Mesothelial cell of epicardium (in vitro differentiated cells): Measurements from ENCODE around the gene MCM8. TPM values are rescaled to one million over a fixed set of nuclear protein-coding genes. Genes with fewer than 3 reads are reported as not detected.

Source experiments
- DNase-seq, 2 experiments: peaks; one replicate each; pipeline ENCODE4 v3.0.0; 2021; ENCODE audit warnings: low spot score in 2 of 2; ENCODE audit not compliant: unreplicated experiment in 2 of 2
- H3K27ac Mint-ChIP-seq: 2 replicates; pipeline ENCODE4 v1.8.0; 2021; ENCODE audit warnings: mixed read lengths
- H3K27me3 Mint-ChIP-seq: 2 replicates; pipeline ENCODE4 v1.8.0; 2021; ENCODE audit warnings: low read depth, mixed read lengths
- H3K36me3 Mint-ChIP-seq: 2 replicates; pipeline ENCODE4 v1.8.0; 2021; ENCODE audit warnings: mixed read lengths
- H3K4me1 Mint-ChIP-seq: 2 replicates; pipeline ENCODE4 v1.8.0; 2021; ENCODE audit warnings: mixed read lengths
- H3K4me3 Mint-ChIP-seq: 2 replicates; pipeline ENCODE4 v1.8.0; 2021; ENCODE audit warnings: mild to moderate bottlenecking, moderate library complexity, mixed read lengths
- H3K9me3 Mint-ChIP-seq: 2 replicates; pipeline ENCODE4 v1.8.0; 2021; ENCODE audit warnings: mixed read lengths
- CTCF ChIP-seq: fragments of 200-600 bp; sonication (generic); IDR thresholded peaks from one replicate; pipeline ENCODE4 v1.5.0; 2021; ENCODE audit warnings: antibody characterized with exemption; ENCODE audit not compliant: unreplicated experiment
- total RNA-seq: library from RNA; stranded (reverse); gene quantifications from 3 replicates; pipeline ENCODE4 v1.2.1, GENCODE V29; 2021

The MCM8 gene
- total RNA-seq, 1 donor from 2014 or later = 11.3 TPM

DNA sequence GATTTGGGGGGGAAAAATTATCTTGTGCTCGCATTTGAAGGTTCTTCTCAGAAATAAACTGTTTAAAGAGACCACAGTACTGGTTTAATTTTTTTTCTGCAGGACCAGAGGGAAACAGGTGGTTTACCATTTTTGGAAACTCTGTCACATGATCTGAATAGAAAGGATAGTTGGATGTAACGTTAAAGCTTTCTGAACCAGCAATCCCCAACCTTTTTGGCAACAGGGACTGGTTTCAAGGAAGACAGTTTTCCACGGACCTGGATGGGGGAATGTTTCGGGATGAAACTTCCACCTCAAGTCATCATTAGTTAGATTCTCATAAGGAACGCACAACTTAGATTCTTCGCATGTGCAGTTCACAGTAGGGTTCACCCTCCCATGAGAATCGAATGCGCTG lies 50.4 kb downstream of the MCM8 start:
- no peaks in the 10 kb centered on the region for H3K9me3 Mint-ChIP-seq
- H3K4me3 Mint-ChIP-seq = no peak overlapping the region
- H3K27ac Mint-ChIP-seq = no peak overlapping the region
- no peaks in the 10 kb centered on the region for H3K27me3 Mint-ChIP-seq
- no peak for DNase-seq
- TF ChIP-seq CTCF = no peak
- peaks cover 8% of the 10 kb centered on the region for H3K4me1 Mint-ChIP-seq
- no peaks in the 10 kb centered on the region for H3K36me3 Mint-ChIP-seq

- no peak for DNase-seq
- Mint-ChIP-seq H3K27me3 (no peaks in the 10 kb centered on the region), H3K27ac (peak overlapping the region; percentile 95), H3K4me3 (peak overlapping the region; percentile 97), H3K9me3 (no peaks in the 10 kb centered on the region), H3K36me3 (peaks cover 12% of the 10 kb centered on the region), H3K4me1 (peaks cover 28% of the 10 kb centered on the region)
- TF ChIP-seq CTCF = no peak
Observed at GRCh38 chr20:6006603-6006949, 56.1 kb downstream of the MCM8 start.

DNA sequence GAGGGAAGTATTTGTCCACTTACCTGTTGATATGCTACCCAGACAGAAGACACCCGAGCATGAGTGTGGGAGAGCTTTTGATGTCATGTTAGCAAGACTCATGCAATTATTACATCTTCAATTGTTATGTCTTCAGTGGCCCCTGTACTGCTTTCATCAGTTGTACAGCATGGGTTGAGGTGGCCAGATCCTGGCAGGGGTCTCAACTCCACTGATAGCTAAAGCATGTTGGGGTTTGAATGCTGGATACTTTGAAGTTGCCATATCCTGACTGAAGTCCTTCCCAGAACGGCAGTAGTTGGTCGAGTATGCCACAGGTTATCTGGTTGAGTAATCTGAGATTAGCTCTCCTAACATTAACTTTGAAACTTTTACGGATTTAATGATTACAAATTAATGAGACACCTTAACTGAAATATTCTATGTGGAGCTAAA lies 56.7 kb downstream of the MCM8 start:
- Mint-ChIP-seq H3K4me3 (peak overlapping the region; percentile 97), H3K36me3 (peaks cover 16% of the 10 kb centered on the region), H3K27ac (peak overlapping the region; percentile 64), H3K27me3 (no peaks in the 10 kb centered on the region), H3K4me1 (peaks cover 28% of the 10 kb centered on the region), H3K9me3 (no peaks in the 10 kb centered on the region)
- no peak for DNase-seq
- no peak for TF ChIP-seq CTCF

GRCh38 chr20:6007529-6008103 lies 57.2 kb downstream of the MCM8 start:
- Mint-ChIP-seq H3K36me3 (peaks cover 22% of the 10 kb centered on the region), H3K4me1 (peaks cover 28% of the 10 kb centered on the region), H3K27me3 (no peaks in the 10 kb centered on the region), H3K4me3 (peak overlapping the region; percentile 97), H3K9me3 (no peaks in the 10 kb centered on the region), H3K27ac (peak overlapping the region; percentile 64)
- no peak for TF ChIP-seq CTCF
- DNase-seq = no peak

GRCh38 chr20:6008254-6008653 lies 57.8 kb downstream of the MCM8 start:
- Mint-ChIP-seq H3K9me3 (no peaks in the 10 kb centered on the region), H3K36me3 (peaks cover 26% of the 10 kb centered on the region), H3K27me3 (no peaks in the 10 kb centered on the region), H3K4me1 (peaks cover 28% of the 10 kb centered on the region), H3K4me3 (peak overlapping the region; percentile 97), H3K27ac (peak overlapping the region; percentile 76)
- DNase-seq = no peak
- TF ChIP-seq CTCF = no peak

- H3K9me3 Mint-ChIP-seq = no peaks in the 10 kb centered on the region
- peaks cover 17% of the 10 kb centered on the region for H3K4me1 Mint-ChIP-seq
- H3K4me3 Mint-ChIP-seq = no peak overlapping the region
- peaks cover 44% of the 10 kb centered on the region for H3K36me3 Mint-ChIP-seq
- H3K27me3 Mint-ChIP-seq = no peaks in the 10 kb centered on the region
- TF ChIP-seq CTCF = no peak
- no peak for DNase-seq
- H3K27ac Mint-ChIP-seq = peak overlapping the region; percentile 39
Observed at GRCh38 chr20:6012179-6012578, 61.7 kb downstream of the MCM8 start.
